GM23248 (cell line): ENCODE results near the gene JAK3.

Experiments used
- EZH2 ChIP-seq: fragments of 200-600 bp; sonication (generic); IDR thresholded peaks from 2 replicates; pipeline ENCODE4 v1.6.1; 2018; ENCODE audit warnings: antibody characterized with exemption, mild to moderate bottlenecking; ENCODE audit not compliant: insufficient read depth, poor library complexity, severe bottlenecking
- EZH2phosphoT487 ChIP-seq: fragments of 200-600 bp; sonication (generic); IDR thresholded peaks from 2 replicates; pipeline ENCODE4 v1.6.1; 2018; ENCODE audit warnings: antibody characterized with exemption, moderate library complexity, mild to moderate bottlenecking, low read depth; ENCODE audit not compliant: insufficient read depth

DNA sequence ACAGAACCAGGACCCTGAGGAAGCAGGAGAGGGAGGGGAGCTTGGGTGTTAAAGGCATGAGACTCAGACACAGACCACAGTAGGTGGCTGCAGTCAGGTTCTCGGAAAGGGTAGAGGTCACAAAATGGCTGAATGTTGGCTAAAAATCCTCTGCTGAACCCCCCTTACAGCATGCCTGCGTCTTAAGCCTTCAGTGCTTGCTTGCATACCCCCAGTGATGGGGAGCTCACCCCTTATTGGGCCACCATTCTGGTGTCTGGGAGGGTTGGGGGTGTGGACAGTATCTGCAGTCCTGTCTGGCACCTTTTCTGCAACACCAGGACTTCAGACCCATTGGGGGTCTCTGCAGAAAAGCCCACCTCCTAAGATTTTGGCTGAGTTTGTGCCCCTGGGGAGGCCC is 67.0 kb downstream of the JAK3 start:
- TF ChIP-seq EZH2phosphoT487, result no peak
- no peak for TF ChIP-seq EZH2
